ENCODE measurements around the gene TAF1D. TPM values are rescaled to one million over a fixed set of nuclear protein-coding genes. Genes with fewer than 3 reads are reported as not detected.

TAF1D gene
- total RNA-seq, 1 experiment from 2014 or later, result 272 TPM

DNA sequence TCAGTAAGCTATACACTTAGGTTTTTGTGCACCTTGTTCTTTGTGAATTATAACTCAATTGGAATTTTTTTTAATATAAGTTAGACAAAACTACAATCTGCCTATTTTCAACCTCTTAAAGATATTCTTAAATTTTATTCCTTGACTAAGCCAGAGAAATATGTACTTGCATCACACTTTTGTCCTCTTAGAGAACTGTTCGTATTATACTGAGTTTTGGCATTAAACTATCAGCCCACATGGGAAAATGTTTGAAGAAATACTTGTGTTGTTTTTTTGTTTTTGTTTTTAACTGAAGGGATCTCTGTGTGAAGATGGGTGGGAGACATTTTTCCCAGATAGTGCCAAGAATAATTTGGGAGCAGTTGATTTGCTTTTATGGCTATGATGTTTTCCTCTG, 54.5 kb downstream of the TAF1D start:
- TF ChIP-seq, protein P1, sequence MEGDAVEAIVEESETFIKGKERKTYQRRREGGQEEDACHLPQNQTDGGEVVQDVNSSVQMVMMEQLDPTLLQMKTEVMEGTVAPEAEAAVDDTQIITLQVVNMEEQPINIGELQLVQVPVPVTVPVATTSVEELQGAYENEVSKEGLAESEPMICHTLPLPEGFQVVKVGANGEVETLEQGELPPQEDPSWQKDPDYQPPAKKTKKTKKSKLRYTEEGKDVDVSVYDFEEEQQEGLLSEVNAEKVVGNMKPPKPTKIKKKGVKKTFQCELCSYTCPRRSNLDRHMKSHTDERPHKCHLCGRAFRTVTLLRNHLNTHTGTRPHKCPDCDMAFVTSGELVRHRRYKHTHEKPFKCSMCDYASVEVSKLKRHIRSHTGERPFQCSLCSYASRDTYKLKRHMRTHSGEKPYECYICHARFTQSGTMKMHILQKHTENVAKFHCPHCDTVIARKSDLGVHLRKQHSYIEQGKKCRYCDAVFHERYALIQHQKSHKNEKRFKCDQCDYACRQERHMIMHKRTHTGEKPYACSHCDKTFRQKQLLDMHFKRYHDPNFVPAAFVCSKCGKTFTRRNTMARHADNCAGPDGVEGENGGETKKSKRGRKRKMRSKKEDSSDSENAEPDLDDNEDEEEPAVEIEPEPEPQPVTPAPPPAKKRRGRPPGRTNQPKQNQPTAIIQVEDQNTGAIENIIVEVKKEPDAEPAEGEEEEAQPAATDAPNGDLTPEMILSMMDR (conservative IDR thresholded peaks at IDR 0.05), result no peak
- no peak overlapping the region for H2BK15ac ChIP-seq (ENCODE audit: low read depth, low read length)
- no peaks in the 10 kb centered on the region for H3K4me1 ChIP-seq (ENCODE audit: insufficient read depth, low read length)
- no peak overlapping the region for H3K4me2 ChIP-seq (ENCODE audit: insufficient read depth, insufficient read length, low read length)
- no peak overlapping the region for H2BK5ac ChIP-seq (ENCODE audit: insufficient read length, low read length)
- H3K4me3 Mint-ChIP-seq, result no peak overlapping the region
- no peak overlapping the region for H4K8ac ChIP-seq (replicated peaks; ENCODE audit: insufficient read length, low read depth, low read length)
- H2BK20ac ChIP-seq (ENCODE audit: low read depth, low read length, poor library complexity, severe bottlenecking), result no peak overlapping the region
- H3T11ph ChIP-seq (ENCODE audit: low read length), result no peak overlapping the region
- no peak for DNase-seq
- no peak overlapping the region for H4K5ac ChIP-seq (ENCODE audit: insufficient read length, low read depth, low read length)
- H2AFZ ChIP-seq (ENCODE audit: low read length), result no peak overlapping the region
- no peaks in the 10 kb centered on the region for H3K27me3 Mint-ChIP-seq (ENCODE audit: low read depth)
- no peak overlapping the region for H3K14ac ChIP-seq (ENCODE audit: insufficient read depth, low read length)
- no peaks in the 10 kb centered on the region for H3K4me1 Mint-ChIP-seq
- no peak overlapping the region for H3K18ac ChIP-seq (ENCODE audit: insufficient read length, low read depth, low read length)
- no peaks in the 10 kb centered on the region for H3K23me2 ChIP-seq (ENCODE audit: insufficient read length, low read depth, low read length, poor library complexity, severe bottlenecking)
- no peaks in the 10 kb centered on the region for H3K79me2 ChIP-seq (ENCODE audit: insufficient read depth, low read length)
- H3K9me3 Mint-ChIP-seq, result no peaks in the 10 kb centered on the region
- no peak overlapping the region for H3K27ac ChIP-seq (ENCODE audit: insufficient read length, low read depth, low read length)
- H3K27ac Mint-ChIP-seq, result no peak overlapping the region
- H3K9ac ChIP-seq (ENCODE audit: extremely low read depth, insufficient read length, low read length), result no peak overlapping the region
- no peaks in the 10 kb centered on the region for H3K9me3 ChIP-seq (ENCODE audit: control insufficient read depth, low read depth, low read length)
- peaks cover 20 to 76% (median 73%) of the 10 kb centered on the region in 3 experiments; a peak in 6 of 7 replicates for H3K36me3 Mint-ChIP-seq (ENCODE audit: insufficient read depth in 1 of 3, low read depth in 3 of 3)
- H2BK120ac ChIP-seq (ENCODE audit: low read depth, low read length, poor library complexity, severe bottlenecking), result no peak overlapping the region
- no peak overlapping the region for H3K56ac ChIP-seq (ENCODE audit: insufficient read length, low read depth, low read length)
- no peaks in the 10 kb centered on the region for H3K27me3 ChIP-seq (ENCODE audit: insufficient read depth, low read length)
- H3K79me1 ChIP-seq (ENCODE audit: insufficient read depth, low read depth, low read length, poor library complexity, severe bottlenecking), result no peaks in the 10 kb centered on the region
- no peaks in the 10 kb centered on the region for H4K20me1 ChIP-seq (ENCODE audit: control insufficient read depth, insufficient read depth, insufficient read length)
- H3K23ac ChIP-seq (ENCODE audit: insufficient read length, low read depth, low read length), result no peak overlapping the region
- H2BK12ac ChIP-seq (ENCODE audit: insufficient read length, low read depth, low read length), result no peak overlapping the region
- no peak overlapping the region for H3K4ac ChIP-seq (ENCODE audit: low read depth, low read length)
- no CpG with 5 or more reads among the region's 1 CpG for WGBS (ENCODE audit: extremely low coverage, insufficient read length, low lambda C conversion rate)
- H2AK5ac ChIP-seq (ENCODE audit: insufficient read length, low read length), result no peak overlapping the region
- H4K91ac ChIP-seq (ENCODE audit: insufficient read length, low read depth, low read length), result no peak overlapping the region
